GM19324 (cell line): ENCODE measurements around the gene ZKSCAN2.

Experiments used
- ATAC-seq: cut with Tn5 transposase; IDR thresholded peaks from one replicate; pipeline ENCODE4 v1.9.1; 2021; ENCODE audit warnings: mild to moderate bottlenecking, moderate library complexity; ENCODE audit not compliant: unreplicated experiment, low FRiP score

ZKSCAN2 gene

DNA sequence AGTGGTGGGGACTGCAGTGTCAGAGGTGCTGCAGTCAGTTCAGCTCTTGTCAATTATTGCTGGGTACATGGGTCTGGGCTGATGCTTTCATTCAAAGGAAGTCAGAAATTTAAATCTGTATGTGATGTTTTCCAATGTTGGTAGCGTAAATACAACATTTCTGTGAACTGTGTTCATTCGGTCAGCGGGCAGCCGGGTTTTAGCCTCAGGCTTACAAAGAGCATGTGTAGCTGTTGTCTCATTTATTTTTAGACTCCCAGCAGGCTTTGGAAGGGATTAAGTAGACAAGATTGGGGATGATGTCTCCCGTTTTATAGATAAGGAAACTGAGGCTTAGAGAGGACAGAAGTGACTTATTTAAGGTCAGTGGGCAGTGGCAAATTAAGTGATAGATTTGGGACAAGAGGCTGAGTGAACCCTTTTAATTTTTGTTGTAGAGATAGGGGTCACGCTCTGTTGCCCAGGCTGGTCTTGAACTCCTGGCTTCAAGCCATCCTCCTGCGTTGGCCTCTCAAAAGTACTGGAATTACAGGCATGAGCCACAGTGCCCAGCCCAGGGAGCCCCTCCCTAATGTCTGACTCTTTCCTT lies 32.8 kb downstream of the ZKSCAN2 start:
- no peak for ATAC-seq

DNA sequence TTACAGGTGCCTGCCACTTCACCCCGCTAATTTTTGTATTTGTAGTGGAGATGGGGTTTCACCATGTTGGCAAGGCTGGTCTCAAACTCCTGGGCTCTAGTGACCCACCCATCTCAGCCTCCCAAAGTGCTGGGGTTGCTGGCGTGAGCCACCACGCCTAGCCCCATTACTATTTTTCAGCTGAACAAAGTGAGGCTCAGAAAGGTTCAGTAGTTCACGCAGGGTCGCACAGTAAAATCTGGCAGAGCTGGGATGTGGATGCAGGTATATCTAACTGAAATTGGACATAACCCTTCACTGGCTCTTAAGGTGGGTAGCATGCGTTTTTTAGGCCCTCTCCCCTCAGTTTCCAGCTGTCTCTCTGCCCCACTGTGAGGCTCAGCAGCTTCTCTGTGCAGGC lies 33.7 kb downstream of the ZKSCAN2 start:
- no peak for ATAC-seq

DNA sequence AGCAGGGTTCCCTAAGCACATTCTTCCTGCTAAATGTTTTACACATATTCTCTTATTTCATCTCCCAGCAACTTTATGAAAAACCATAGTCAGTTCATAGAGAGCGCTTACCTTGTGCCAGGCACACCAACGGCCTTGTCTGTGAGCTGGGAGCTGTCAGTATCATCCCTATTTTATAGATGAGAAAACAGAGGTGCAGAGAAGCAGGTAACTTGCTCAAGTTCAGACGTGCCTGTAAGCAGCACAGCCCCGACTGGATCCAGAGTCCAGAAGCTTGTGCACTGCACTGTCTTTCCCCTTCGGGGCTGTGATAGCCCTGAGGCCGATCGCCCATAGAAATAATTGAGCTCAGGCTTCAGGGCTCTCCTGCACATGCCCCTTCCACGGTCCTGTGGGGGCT lies 34.7 kb downstream of the ZKSCAN2 start:
- no peak for ATAC-seq

DNA sequence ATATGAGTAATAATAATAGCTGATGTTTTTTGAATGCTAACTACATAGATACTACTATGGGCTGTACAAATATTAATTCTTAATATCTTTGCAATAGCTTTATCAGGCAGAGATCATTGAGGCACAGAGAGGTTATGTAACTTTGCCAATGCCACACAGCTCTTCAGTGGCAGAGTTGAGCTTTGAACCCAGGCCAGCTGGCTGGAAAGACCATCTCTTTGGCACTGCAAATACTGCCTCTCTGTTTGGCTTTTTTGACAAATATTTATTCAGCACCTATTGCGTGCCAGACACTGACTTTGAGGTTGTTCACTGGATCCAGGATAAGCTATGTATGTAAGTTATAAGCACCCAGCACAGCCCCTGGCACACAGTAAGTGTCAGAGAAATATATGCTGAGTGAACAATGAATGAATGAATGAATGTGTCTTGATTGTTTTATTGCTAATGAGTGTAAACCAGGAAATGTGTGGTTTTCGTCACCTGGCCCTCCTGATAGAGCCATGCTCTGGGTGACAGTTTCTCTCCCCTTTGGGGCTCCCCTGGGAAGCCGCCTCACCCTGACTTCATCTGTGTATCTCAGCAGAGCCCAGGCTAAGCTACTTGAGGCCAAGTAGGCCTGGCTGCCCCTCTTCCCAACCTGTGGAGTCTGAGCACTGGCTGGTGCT lies 38.4 kb downstream of the ZKSCAN2 start:
- no peak for ATAC-seq

DNA sequence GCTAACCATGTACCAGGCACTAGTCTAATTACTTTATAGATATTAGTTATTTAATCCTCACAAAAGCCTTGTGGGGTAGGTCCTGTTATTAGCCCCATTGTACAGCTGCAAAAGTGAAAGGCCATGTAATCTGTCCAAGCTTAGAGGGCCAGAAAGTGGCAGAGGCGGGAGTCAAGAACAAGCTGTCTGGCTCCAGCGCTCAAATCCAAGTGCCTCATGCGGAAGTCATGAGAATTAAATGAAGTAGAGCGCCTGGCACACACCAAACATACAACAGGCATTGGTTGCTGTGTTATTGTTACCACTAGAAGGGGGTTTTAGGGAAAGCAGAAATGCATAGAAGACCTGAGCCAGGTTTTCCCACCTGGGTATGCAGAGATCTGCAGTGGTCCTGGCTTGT lies 39.7 kb downstream of the ZKSCAN2 start:
- no peak for ATAC-seq

DNA sequence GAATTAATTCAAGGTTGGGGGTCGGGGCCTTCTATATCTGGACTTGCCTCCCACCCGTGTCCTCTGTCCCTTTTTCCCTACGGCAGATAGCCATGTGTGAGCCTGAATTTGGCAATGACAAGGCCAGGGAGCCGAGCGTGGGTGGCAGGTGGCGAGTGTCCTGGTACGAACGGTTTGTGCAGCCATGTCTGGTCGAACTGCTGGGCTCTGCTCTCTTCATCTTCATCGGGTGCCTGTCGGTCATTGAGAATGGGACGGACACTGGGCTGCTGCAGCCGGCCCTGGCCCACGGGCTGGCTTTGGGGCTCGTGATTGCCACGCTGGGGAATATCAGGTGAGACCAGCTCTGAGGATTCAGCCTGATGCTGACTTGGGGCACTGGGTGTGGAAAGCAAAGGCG lies 40.5 kb downstream of the ZKSCAN2 start:
- no peak for ATAC-seq

DNA sequence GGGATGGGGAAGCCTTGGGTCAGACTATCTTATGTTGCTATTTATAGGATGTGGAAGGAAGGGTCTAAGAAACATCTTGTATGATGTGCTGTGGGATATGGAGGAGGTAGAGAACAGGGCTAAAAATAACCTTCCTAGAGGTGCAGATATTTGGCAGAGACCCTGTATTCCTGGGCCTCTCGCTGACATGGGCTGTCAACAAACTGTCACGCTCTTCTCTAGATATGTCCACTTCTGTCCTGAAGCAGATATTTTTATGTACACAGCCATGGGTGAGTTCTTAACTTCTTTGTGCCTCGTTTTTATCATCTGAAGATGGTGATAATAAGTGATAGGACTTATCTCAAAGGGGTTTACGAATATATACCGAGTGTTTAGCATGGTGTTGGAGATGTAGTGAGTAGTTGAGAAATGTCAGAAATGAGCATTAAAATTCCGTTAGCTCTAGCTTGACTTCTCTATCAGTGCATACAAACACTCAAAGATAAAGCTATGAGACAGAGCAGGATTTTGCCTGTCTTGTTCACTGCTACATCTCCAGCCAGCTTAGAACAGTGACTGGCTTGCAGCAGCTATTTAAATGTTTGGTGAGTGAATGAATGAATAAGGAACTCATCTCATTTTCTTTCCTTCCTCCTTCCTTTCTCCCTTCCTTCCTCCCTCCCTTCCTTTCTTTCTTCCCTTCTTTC lies 43.8 kb downstream of the ZKSCAN2 start:
- ATAC-seq, result no peak

DNA sequence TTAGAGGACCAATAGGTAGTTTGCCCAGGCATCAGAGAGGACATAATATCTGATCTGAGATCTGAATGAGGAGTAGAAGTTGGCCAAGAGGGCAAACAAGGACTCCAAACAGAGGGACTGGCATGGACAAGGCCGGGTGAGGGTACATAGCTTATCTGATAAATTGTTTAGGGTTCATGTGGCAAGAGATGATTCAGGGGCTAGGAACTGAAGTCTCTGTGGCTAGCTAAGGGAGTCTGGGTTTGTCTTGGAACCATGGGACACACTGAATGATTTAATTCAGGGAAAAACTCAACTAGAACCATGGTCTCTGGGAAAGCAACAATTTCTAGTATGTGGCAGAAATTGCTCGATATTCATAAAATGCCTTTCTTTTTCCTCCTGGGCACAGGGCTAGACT lies 45.0 kb downstream of the ZKSCAN2 start:
- ATAC-seq, result no peak

DNA sequence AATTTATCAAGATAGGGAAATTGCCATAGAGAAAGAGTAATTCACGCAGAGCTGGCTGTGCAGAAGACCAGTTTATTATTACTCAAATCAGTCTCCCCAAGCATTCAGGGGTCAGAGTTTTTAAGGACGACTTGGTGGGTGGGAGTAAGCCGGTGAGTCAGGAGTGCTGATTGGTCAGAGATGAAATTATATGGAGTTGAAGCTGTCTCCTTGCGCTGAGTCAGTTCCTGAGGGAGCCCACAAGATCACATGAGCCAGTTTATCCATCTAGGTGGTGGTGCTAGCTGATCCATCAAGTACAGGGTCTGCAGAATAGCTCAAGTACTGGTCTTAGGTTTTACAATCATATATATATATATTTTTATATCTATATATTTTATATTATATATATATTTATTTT lies 46.9 kb downstream of the ZKSCAN2 start:
- no peak for ATAC-seq

DNA sequence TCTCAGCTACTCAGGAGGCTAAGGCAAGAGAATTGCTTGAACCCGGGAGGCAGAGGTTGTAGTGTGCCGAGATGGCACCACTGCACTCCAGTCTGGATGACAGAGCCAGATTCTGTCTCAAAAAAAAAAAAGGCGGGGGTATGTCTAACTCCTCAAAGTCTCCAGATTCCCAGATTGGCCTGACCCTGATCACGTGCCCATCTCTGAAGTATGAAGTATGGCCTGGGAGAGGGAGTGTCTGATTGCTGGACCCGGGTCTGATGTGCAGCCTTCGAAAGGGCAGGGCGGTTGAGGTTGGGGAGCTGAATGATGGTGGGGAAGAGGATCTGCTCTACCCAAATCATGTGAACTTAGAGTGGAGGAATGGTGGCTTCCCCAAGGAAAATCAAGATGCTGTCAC lies 58.2 kb downstream of the ZKSCAN2 start:
- no peak for ATAC-seq

DNA sequence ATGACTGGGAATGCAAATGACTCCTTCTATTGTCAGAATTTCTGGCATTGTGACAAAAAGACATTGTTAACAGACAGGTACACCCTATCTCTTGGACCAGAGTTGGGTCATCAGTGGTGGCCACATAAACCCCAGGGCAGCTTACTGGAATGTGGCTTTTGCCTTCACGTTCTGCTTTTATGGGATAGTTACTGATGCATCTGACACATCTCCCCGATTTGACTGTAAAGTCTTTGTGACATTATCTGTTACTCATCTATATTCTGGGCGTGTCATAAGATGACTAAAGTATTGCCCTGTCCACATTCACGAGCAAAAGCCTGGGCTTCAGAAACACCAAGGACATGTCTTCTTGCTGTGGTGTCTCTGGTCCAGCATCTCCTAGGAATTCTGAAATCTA lies 59.6 kb downstream of the ZKSCAN2 start:
- ATAC-seq, result no peak

DNA sequence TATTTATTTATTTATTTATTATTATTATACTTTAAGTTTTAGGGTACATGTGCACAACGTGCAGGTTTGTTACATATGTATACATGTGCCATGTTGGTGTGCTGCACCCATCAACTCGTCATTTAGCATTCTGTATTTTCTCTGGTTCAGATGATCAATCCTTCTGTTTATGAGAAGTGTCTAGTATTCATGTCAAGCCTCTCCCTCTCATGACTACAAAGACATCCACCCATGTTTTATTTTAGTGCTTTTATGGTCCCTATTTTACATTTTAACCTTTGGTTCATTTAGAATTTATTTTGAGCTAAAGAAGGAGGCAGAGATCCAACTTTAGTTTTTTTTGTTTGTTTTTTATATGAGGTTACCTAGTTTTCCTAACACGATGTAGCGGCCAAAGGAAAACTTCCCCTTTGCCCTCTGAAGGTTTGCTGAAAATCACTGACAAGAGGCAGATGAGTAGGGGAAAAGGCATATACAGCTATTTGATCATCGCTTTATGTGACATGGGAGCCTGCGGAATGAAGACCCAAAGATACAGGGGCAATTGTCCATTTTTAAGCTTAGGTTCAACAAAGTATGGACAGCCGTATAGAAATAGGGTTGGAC lies 63.3 kb downstream of the ZKSCAN2 start:
- no peak for ATAC-seq

DNA sequence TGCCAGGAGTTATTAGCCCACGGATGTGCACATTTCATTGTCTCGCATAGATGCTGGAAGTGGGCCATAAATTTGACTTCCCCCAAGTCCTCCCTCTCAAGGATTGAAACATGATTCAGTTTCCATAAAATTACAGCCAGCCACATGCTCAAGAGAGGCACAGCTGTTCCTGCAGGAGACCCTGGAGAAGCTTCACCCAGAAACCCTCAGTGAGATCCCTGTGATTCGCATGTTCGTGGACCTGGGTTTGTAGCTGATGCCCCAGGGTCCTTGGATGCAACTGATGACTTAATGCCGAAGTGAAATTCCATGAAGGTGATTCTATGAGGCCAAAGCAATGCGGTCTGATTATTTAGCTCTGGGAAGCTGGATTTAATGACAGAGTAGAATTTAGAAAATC lies 65.5 kb downstream of the ZKSCAN2 start:
- ATAC-seq, result no peak

DNA sequence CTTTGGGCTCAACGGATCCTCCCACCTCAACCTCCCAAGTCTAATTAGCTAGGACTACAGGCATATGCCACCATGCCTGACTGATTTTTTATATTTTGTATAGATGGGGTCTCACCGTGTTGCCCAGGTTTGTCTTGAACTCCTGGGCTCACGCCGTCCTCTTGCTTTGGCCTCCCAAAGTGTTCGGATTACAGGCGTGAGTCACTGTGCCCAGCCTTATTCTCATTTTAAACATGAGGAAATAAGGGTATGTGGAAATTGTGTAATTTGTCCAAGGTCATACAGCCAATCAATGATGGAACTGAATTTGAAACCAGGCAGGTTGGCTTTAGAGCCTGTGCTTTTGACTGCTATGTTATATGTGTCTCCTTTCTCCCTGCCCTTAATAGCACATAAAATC lies 68.3 kb downstream of the ZKSCAN2 start:
- ATAC-seq, result no peak

DNA sequence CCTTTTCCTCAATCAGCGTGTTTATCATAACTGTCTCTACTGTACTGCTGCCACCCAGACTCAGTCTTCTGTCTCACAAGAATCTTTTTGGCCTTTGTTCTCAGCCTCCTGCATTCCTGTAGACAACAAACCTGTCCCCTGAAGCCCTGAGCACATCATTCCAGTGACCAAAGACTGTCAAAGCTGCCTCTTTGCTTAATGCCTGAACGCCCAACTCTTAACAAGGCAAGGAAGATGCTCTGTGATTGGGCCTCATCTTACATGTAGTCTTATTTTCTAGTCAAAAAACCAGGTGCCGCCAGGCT lies 70.2 kb downstream of the ZKSCAN2 start:
- no peak for ATAC-seq
